GM23338 (cell line): ENCODE data around the gene PRMT7. TPM values are rescaled to one million over a fixed set of nuclear protein-coding genes. Genes with fewer than 3 reads are reported as not detected.

Source experiments
- ATAC-seq: fragments of 200-7000 bp; cut with Tn5 transposase; 3 replicates; pipeline ENCODE4 v1.9.1; 2020
- DNase-seq: peaks from one replicate; pipeline ENCODE4 v3.0.0-alpha.2; 2015; ENCODE audit warnings: low spot score
- H2AFZ ChIP-seq: fragments of 200-600 bp; sonication (generic); 2 replicates; pipeline ENCODE4 v1.8.0; 2016; ENCODE audit warnings: antibody characterized with exemption, mild to moderate bottlenecking, moderate library complexity
- H3F3A ChIP-seq: fragments of 200-600 bp; sonication (generic); replicated peaks from 2 replicates; pipeline ENCODE4 v1.8.0; 2017; ENCODE audit warnings: antibody characterized with exemption, mixed run types, low read depth
- H3K27ac ChIP-seq: fragments of 200-600 bp; sonication (generic); 2 replicates; pipeline ENCODE4 v1.6.1; 2016; ENCODE audit warnings: low read depth
- H3K27me3 ChIP-seq: fragments of 200-600 bp; sonication (generic); 2 replicates; pipeline ENCODE4 v1.8.0; 2016; ENCODE audit warnings: mild to moderate bottlenecking, mixed run types, moderate library complexity; ENCODE audit not compliant: insufficient read depth
- H3K36me3 ChIP-seq: fragments of 200-600 bp; sonication (generic); 2 replicates; pipeline ENCODE4 v1.8.0; 2016; ENCODE audit warnings: mild to moderate bottlenecking; ENCODE audit not compliant: insufficient read depth
- H3K4me1 ChIP-seq: fragments of 200-600 bp; sonication (generic); 2 replicates; pipeline ENCODE4 v1.8.0; 2016; ENCODE audit warnings: mild to moderate bottlenecking, moderate library complexity; ENCODE audit not compliant: insufficient read depth
- H3K4me2 ChIP-seq: fragments of 200-600 bp; sonication (generic); 2 replicates; pipeline ENCODE4 v1.7.1; 2017; ENCODE audit warnings: mixed run types
- H3K4me3 ChIP-seq: fragments of 200-600 bp; sonication (generic); 2 replicates; pipeline ENCODE4 v1.6.1; 2016; ENCODE audit warnings: mixed run types
- H3K79me2 ChIP-seq: fragments of 200-600 bp; sonication (generic); replicated peaks from 2 replicates; pipeline ENCODE4 v1.8.0; 2017; ENCODE audit warnings: mild to moderate bottlenecking; ENCODE audit not compliant: insufficient read depth
- H3K9me2 ChIP-seq: fragments of 200-600 bp; sonication (generic); 2 replicates; pipeline ENCODE4 v1.8.0; 2017; ENCODE audit not compliant: insufficient read depth
- H4K20me1 ChIP-seq: fragments of 200-600 bp; sonication (generic); replicated peaks from 2 replicates; pipeline ENCODE4 v1.8.0; 2017; ENCODE audit warnings: mild to moderate bottlenecking; ENCODE audit not compliant: insufficient read depth
- H3K27ac Mint-ChIP-seq: 2 replicates; pipeline ENCODE4 v1.8.0; 2020; ENCODE audit warnings: inconsistent platforms, mild to moderate bottlenecking, moderate library complexity, mixed read lengths
- H3K27me3 Mint-ChIP-seq: 3 replicates; pipeline ENCODE4 v1.8.0; 2022; ENCODE audit warnings: low read depth, mild to moderate bottlenecking, moderate library complexity, mixed read lengths, inconsistent platforms; ENCODE audit not compliant: insufficient read depth, poor library complexity
- H3K36me3 Mint-ChIP-seq: 3 replicates; pipeline ENCODE4 v1.8.0; 2021; ENCODE audit warnings: low read depth, mild to moderate bottlenecking, inconsistent platforms, moderate library complexity, mixed read lengths
- H3K4me1 Mint-ChIP-seq: 3 replicates; pipeline ENCODE4 v1.8.0; 2020; ENCODE audit warnings: mild to moderate bottlenecking, inconsistent platforms, mixed read lengths
- H3K4me3 Mint-ChIP-seq: 3 replicates; pipeline ENCODE4 v1.8.0; 2021; ENCODE audit warnings: moderate library complexity, mild to moderate bottlenecking, inconsistent platforms, mixed read lengths
- H3K9me3 Mint-ChIP-seq: 3 replicates; pipeline ENCODE4 v1.8.0; 2020; ENCODE audit warnings: moderate library complexity, mild to moderate bottlenecking, inconsistent platforms, mixed read lengths
- CREB1 ChIP-seq: fragments of 250-450 bp; sonication (Bioruptor Pico); IDR thresholded peaks from 2 replicates; pipeline ENCODE4 v1.5.0; 2020; ENCODE audit warnings: low read depth, mild to moderate bottlenecking, moderate library complexity
- CTCF ChIP-seq, 2 experiments: fragments of 200-600 bp in 1 of 2; sonication (generic) in 1 of 2; conservative IDR thresholded peaks; 2 replicates each; pipeline versions ENCODE4 v1.5.1 to v1.6.1; 2016 to 2017; ENCODE audit warnings: antibody characterized with exemption in 2 of 2, low read depth in 2 of 2, mild to moderate bottlenecking in 2 of 2, moderate library complexity in 1 of 2
- EZH2 ChIP-seq: fragments of 200-600 bp; sonication (generic); IDR thresholded peaks from one replicate; pipeline ENCODE4 v1.8.0; 2017; ENCODE audit warnings: antibody characterized with exemption, mild to moderate bottlenecking, low read depth; ENCODE audit not compliant: unreplicated experiment
- EZH2phosphoT487 ChIP-seq: fragments of 200-600 bp; sonication (generic); IDR thresholded peaks from one replicate; pipeline ENCODE4 v1.8.1; 2018; ENCODE audit warnings: antibody characterized with exemption; ENCODE audit not compliant: unreplicated experiment
- JUNB ChIP-seq: IDR thresholded peaks from one replicate; pipeline ENCODE4 v1.6.1; 2016; ENCODE audit warnings: antibody characterized with exemption; ENCODE audit not compliant: unreplicated experiment
- NANOG ChIP-seq: IDR thresholded peaks from 2 replicates; pipeline ENCODE4 v1.6.1; 2016; ENCODE audit warnings: antibody characterized with exemption, borderline replicate concordance
- POLR2AphosphoS5 ChIP-seq: IDR thresholded peaks from 2 replicates; pipeline ENCODE4 v1.6.1; 2016; ENCODE audit warnings: antibody characterized with exemption, low read depth
- REST ChIP-seq: IDR thresholded peaks from one replicate; pipeline ENCODE4 v1.6.1; 2018; ENCODE audit warnings: antibody characterized with exemption; ENCODE audit not compliant: unreplicated experiment
- STAT1 ChIP-seq: IDR thresholded peaks from one replicate; pipeline ENCODE4 v1.6.1; 2016; ENCODE audit warnings: antibody characterized with exemption; ENCODE audit not compliant: unreplicated experiment
- ZNF114 ChIP-seq: fragments of 250-450 bp; sonication (Bioruptor Pico); IDR thresholded peaks from 2 replicates; pipeline ENCODE4 v1.5.0; 2020; ENCODE audit warnings: mild to moderate bottlenecking, moderate library complexity
- ZNF331 ChIP-seq: fragments of 250-450 bp; sonication (Bioruptor Pico); IDR thresholded peaks from 2 replicates; pipeline ENCODE4 v1.5.0; 2020; ENCODE audit warnings: low read depth, mild to moderate bottlenecking, moderate library complexity
- polyA plus RNA-seq: library from polyadenylated mRNA; unstranded; fragments of >200 nt; fragmentation: Nextera tagmentation; extraction: Ambion mirVana; gene quantifications from 2 replicates; pipeline ENCODE4 v1.2.1, GENCODE V29; 2016
- total RNA-seq: library from RNA; depleted of rRNA; stranded (reverse); fragments of >200 nt; shearing (Covaris generic); gene quantifications from 2 replicates; pipeline ENCODE4 v1.2.3, GENCODE V29; 2014
- TF ChIP-seq, protein P1 (sequence below): fragments of 250-450 bp; sonication (Bioruptor Pico); IDR thresholded peaks from 2 replicates; pipeline ENCODE4 v1.5.0; 2020; ENCODE audit warnings: mild to moderate bottlenecking, moderate library complexity
- TF ChIP-seq, protein P2 (sequence below): IDR thresholded peaks from 2 replicates; pipeline ENCODE4 v1.6.1; 2016; ENCODE audit warnings: antibody characterized with exemption

Gene PRMT7
- total and polyA plus RNA-seq, 2 experiments from 2014 or later = 20.2 to 65.3 TPM

- no peaks in the 10 kb centered on the region for H3K27me3 Mint-ChIP-seq
- Histone ChIP-seq H3K27me3 (no peaks in the 10 kb centered on the region), H3K4me2 (no peak overlapping the region), H3K4me3 (no peak overlapping the region), H3F3A (no peaks in the 10 kb centered on the region), H3K4me1 (no peaks in the 10 kb centered on the region), H4K20me1 (peaks cover 14% of the 10 kb centered on the region; the same call in 1 of the 2 replicates), H2AFZ (no peak overlapping the region), H3K27ac (no peak overlapping the region), H3K36me3 (peaks cover 11% of the 10 kb centered on the region; the same call in 1 of the 2 replicates), H3K79me2 (no peaks in the 10 kb centered on the region), H3K9me2 (no peaks in the 10 kb centered on the region)
- TF ChIP-seq POLR2AphosphoS5 (no peak), STAT1 (no peak), EZH2phosphoT487 (no peak), ZNF114 (no peak), ZNF331 (no peak), JUNB (no peak), REST (no peak), CTCF (conservative IDR thresholded peaks at IDR 0.05; ENCODE audit: low read depth in 2 of 2) (no peak), NANOG (no peak), EZH2 (no peak), CREB1 (no peak)
- TF ChIP-seq, protein P1, sequence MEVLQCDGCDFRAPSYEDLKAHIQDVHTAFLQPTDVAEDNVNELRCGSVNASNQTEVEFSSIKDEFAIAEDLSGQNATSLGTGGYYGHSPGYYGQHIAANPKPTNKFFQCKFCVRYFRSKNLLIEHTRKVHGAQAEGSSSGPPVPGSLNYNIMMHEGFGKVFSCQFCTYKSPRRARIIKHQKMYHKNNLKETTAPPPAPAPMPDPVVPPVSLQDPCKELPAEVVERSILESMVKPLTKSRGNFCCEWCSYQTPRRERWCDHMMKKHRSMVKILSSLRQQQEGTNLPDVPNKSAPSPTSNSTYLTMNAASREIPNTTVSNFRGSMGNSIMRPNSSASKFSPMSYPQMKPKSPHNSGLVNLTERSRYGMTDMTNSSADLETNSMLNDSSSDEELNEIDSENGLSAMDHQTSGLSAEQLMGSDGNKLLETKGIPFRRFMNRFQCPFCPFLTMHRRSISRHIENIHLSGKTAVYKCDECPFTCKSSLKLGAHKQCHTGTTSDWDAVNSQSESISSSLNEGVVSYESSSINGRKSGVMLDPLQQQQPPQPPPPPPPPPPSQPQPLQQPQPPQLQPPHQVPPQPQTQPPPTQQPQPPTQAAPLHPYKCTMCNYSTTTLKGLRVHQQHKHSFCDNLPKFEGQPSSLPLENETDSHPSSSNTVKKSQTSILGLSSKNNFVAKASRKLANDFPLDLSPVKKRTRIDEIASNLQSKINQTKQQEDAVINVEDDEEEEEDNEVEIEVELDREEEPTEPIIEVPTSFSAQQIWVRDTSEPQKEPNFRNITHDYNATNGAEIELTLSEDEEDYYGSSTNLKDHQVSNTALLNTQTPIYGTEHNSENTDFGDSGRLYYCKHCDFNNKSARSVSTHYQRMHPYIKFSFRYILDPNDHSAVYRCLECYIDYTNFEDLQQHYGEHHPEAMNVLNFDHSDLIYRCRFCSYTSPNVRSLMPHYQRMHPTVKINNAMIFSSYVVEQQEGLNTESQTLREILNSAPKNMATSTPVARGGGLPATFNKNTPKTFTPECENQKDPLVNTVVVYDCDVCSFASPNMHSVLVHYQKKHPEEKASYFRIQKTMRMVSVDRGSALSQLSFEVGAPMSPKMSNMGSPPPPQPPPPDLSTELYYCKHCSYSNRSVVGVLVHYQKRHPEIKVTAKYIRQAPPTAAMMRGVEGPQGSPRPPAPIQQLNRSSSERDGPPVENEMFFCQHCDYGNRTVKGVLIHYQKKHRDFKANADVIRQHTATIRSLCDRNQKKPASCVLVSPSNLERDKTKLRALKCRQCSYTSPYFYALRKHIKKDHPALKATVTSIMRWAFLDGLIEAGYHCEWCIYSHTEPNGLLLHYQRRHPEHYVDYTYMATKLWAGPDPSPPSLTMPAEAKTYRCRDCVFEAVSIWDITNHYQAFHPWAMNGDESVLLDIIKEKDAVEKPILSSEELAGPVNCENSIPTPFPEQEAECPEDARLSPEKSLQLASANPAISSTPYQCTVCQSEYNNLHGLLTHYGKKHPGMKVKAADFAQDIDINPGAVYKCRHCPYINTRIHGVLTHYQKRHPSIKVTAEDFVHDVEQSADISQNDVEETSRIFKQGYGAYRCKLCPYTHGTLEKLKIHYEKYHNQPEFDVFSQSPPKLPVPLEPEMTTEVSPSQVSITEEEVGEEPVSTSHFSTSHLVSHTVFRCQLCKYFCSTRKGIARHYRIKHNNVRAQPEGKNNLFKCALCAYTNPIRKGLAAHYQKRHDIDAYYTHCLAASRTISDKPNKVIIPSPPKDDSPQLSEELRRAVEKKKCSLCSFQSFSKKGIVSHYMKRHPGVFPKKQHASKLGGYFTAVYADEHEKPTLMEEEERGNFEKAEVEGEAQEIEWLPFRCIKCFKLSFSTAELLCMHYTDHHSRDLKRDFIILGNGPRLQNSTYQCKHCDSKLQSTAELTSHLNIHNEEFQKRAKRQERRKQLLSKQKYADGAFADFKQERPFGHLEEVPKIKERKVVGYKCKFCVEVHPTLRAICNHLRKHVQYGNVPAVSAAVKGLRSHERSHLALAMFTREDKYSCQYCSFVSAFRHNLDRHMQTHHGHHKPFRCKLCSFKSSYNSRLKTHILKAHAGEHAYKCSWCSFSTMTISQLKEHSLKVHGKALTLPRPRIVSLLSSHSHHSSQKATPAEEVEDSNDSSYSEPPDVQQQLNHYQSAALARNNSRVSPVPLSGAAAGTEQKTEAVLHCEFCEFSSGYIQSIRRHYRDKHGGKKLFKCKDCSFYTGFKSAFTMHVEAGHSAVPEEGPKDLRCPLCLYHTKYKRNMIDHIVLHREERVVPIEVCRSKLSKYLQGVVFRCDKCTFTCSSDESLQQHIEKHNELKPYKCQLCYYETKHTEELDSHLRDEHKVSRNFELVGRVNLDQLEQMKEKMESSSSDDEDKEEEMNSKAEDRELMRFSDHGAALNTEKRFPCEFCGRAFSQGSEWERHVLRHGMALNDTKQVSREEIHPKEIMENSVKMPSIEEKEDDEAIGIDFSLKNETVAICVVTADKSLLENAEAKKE (CRISPR knock-in tag) = no peak
- TF ChIP-seq, protein P2, sequence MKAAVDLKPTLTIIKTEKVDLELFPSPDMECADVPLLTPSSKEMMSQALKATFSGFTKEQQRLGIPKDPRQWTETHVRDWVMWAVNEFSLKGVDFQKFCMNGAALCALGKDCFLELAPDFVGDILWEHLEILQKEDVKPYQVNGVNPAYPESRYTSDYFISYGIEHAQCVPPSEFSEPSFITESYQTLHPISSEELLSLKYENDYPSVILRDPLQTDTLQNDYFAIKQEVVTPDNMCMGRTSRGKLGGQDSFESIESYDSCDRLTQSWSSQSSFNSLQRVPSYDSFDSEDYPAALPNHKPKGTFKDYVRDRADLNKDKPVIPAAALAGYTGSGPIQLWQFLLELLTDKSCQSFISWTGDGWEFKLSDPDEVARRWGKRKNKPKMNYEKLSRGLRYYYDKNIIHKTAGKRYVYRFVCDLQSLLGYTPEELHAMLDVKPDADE = no peak
- no peak overlapping the region for H3K27ac Mint-ChIP-seq
- no peaks in the 10 kb centered on the region for H3K9me3 Mint-ChIP-seq
- DNase-seq (no peak), ATAC-seq (no peak)
- peaks cover 28% of the 10 kb centered on the region for H3K36me3 Mint-ChIP-seq
- peaks cover 8% of the 10 kb centered on the region for H3K4me1 Mint-ChIP-seq
- no peak overlapping the region for H3K4me3 Mint-ChIP-seq
Measured at GRCh38 chr16:68291227-68291626, 19.6 kb upstream of the PRMT7 start.
